ENCODE data around the gene HDAC8. TPM values are rescaled to one million over a fixed set of nuclear protein-coding genes. Genes with fewer than 3 reads are reported as not detected.
"Not testable (repeated sequence)": the region's sequence is repeated elsewhere in the genome, so short reads cannot be mapped to it uniquely, and the experiment has no call there.

HDAC8 gene
- total RNA-seq, 4 donors from 2014 or later, result 28.7 to 33.9 (median 30.0) TPM

GRCh38 chrX:72554448-72555140, 18.0 kb downstream of the HDAC8 start:
- Histone ChIP-seq H3K27ac (no peak overlapping the region), H3K36me3 (peaks cover 0 to under 1% (median 0%) of the 10 kb centered on the region in 3 donors)
- no peak for DNase-seq (ENCODE audit: low spot score in 2 of 2)

GRCh38 chrX:72552443-72552842, 20.2 kb downstream of the HDAC8 start:
- H3K36me3 ChIP-seq; DNase-seq (ENCODE audit: low spot score in 2 of 2); H3K4me3 ChIP-seq; H3K9me3 ChIP-seq; H3K27ac ChIP-seq; H3K4me1 ChIP-seq; H3K27me3 ChIP-seq: not testable (repeated sequence)
- WGBS, 2 donors, result 85 to 87% methylated on average over 6 of the region's 6 CpGs

More at GRCh38 chrX:72554448-72555140, 18.0 kb downstream of the HDAC8 start:
- Histone ChIP-seq H3K27me3 (peaks cover 0 to under 1% of the 10 kb centered on the region in 2 donors), H3K9me3 (no peaks in the 10 kb centered on the region), H3K4me3 (no peak overlapping the region), H3K4me1 (no peaks in the 10 kb centered on the region)
- TF ChIP-seq POLR2A (IDR thresholded peaks at IDR 0.05), result no peak
- no peak for TF ChIP-seq CTCF (IDR thresholded peaks at IDR 0.05)
- no peak for TF ChIP-seq EP300 (IDR thresholded peaks at IDR 0.05)
- WGBS, 2 donors, result 76 to 90% methylated on average over 5 to 16 of the region's 16 CpGs

GRCh38 chrX:72545990-72546389, 26.7 kb downstream of the HDAC8 start:
- no peak overlapping the region for H3K4me3 ChIP-seq
- no peaks in the 10 kb centered on the region for H3K9me3 ChIP-seq
- TF ChIP-seq CTCF (IDR thresholded peaks at IDR 0.05) (no peak), POLR2A (IDR thresholded peaks at IDR 0.05) (no peak), EP300 (IDR thresholded peaks at IDR 0.05) (no peak)
- DNase-seq (ENCODE audit: low spot score in 2 of 2), result no peak
- no peaks in the 10 kb centered on the region for H3K36me3 ChIP-seq
- no peaks in the 10 kb centered on the region for H3K4me1 ChIP-seq
- H3K27me3 ChIP-seq, result peaks cover 0 to 5% of the 10 kb centered on the region in 2 donors
- no peak overlapping the region for H3K27ac ChIP-seq

GRCh38 chrX:72540318-72540717, 32.3 kb downstream of the HDAC8 start:
- Histone ChIP-seq H3K4me1 (no peaks in the 10 kb centered on the region), H3K27me3 (no peaks in the 10 kb centered on the region), H3K36me3 (no peaks in the 10 kb centered on the region), H3K27ac (no peak overlapping the region), H3K9me3 (no peaks in the 10 kb centered on the region), H3K4me3 (no peak overlapping the region)
- 8 to 25% methylated on average over 5 of the region's 5 CpGs for WGBS, 2 donors
- DNase-seq (ENCODE audit: low spot score in 2 of 2), result no peak
- TF ChIP-seq POLR2A (IDR thresholded peaks at IDR 0.05), result no peak
- TF ChIP-seq CTCF (IDR thresholded peaks at IDR 0.05), result peak in 1 of 5 experiments; percentile 30

- WGBS, 2 donors, result 61 to 90% methylated on average over 2 of the region's 2 CpGs
- Histone ChIP-seq H3K9me3 (no peaks in the 10 kb centered on the region), H3K4me3 (no peak overlapping the region), H3K27me3 (no peaks in the 10 kb centered on the region), H3K27ac (no peak overlapping the region), H3K4me1 (no peaks in the 10 kb centered on the region), H3K36me3 (no peaks in the 10 kb centered on the region)
- TF ChIP-seq EP300 (IDR thresholded peaks at IDR 0.05), result no peak
- no peak for TF ChIP-seq CTCF (IDR thresholded peaks at IDR 0.05)
- no peak for TF ChIP-seq POLR2A (IDR thresholded peaks at IDR 0.05)
- DNase-seq (ENCODE audit: low spot score in 2 of 2), result no peak
Observed at GRCh38 chrX:72539822-72540221, 32.8 kb downstream of the HDAC8 start.

Measured in tibial nerve (tissue), 4 donors.